Medulla oblongata (tissue), 1 donor: ENCODE results near the gene PPP6R3.
"Not testable (repeated sequence)": the region's sequence is repeated elsewhere in the genome, so short reads cannot be mapped to it uniquely, and the experiment has no call there.

Experiments
- DNase-seq: peaks from one replicate; pipeline ENCODE4 v3.0.0-alpha.2; 2015; ENCODE audit errors: extremely low spot score

PPP6R3 gene

GRCh38 chr11:68460741-68461574 is at the start of gene PPP6R3:
Gene PPP6R3, plus strand, starts transcription at chr11:68460752. Its CDS starts 76,913 bp downstream, at chr11:68537665.
- DNase-seq, result no peak

- no peak for DNase-seq
These were observed 49.0 kb upstream of the PPP6R3 start for GRCh38 chr11:68411501-68411991.

- DNase-seq, result no peak
These were observed 47.7 kb upstream of the PPP6R3 start for GRCh38 chr11:68412593-68413475.

- DNase-seq, result no peak
These were observed 47.0 kb upstream of the PPP6R3 start for GRCh38 chr11:68413591-68413999.

- DNase-seq, result no peak
These were observed 45.9 kb upstream of the PPP6R3 start for GRCh38 chr11:68414496-68415221.

GRCh38 chr11:68416070-68416578 is 44.4 kb upstream of the PPP6R3 start:
- DNase-seq, result no peak

- no peak for DNase-seq
These were observed 41.9 kb upstream of the PPP6R3 start for GRCh38 chr11:68418648-68419047.

GRCh38 chr11:68420171-68420570 is 40.4 kb upstream of the PPP6R3 start:
- DNase-seq, result no peak

- DNase-seq, result no peak
These were observed 37.1 kb upstream of the PPP6R3 start for GRCh38 chr11:68423481-68423880.

- no peak for DNase-seq
These were observed 36.4 kb upstream of the PPP6R3 start for GRCh38 chr11:68424101-68424632.

- DNase-seq, result no peak
These were observed 35.3 kb upstream of the PPP6R3 start for GRCh38 chr11:68424981-68425865.

- DNase-seq, result no peak
These were observed 34.6 kb upstream of the PPP6R3 start for GRCh38 chr11:68425866-68426380.

- no peak for DNase-seq
These were observed 30.9 kb upstream of the PPP6R3 start for GRCh38 chr11:68429661-68430060.

GRCh38 chr11:68430384-68430783 is 30.2 kb upstream of the PPP6R3 start:
- no peak for DNase-seq

- DNase-seq, result no peak
These were observed 29.8 kb upstream of the PPP6R3 start for GRCh38 chr11:68430801-68431200.

GRCh38 chr11:68431984-68432645 is 28.4 kb upstream of the PPP6R3 start:
- DNase-seq, result no peak

- no peak for DNase-seq
These were observed 27.7 kb upstream of the PPP6R3 start for GRCh38 chr11:68432874-68433273.

GRCh38 chr11:68433541-68433940 is 27.0 kb upstream of the PPP6R3 start:
- no peak for DNase-seq

- DNase-seq, result not testable (repeated sequence)
These were observed 26.4 kb upstream of the PPP6R3 start for GRCh38 chr11:68434159-68434558.
